ENCODE measurements around the gene MMS19.

DNA sequence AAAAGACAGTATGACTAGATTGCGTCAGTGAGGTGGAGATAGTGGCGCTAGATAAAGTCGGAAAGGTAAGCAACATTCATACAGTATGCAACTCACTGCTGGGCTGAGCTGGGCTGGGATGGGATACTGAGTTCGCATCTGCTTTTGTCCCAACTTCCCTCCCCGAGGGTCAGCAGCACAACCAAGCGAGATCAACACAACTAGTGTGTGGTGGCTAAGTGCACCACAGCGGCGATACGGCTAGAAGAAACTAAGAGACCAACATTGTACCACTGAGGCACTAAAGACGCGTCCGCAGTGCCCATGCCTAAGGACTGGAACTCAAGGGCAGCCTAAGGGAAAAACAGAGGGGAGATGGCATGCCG lies 52.9 kb downstream of the MMS19 start:
- TF ChIP-seq CTCF (IDR thresholded peaks at IDR 0.05 in 4 of 5, conservative IDR thresholded peaks at IDR 0.05 in 1 of 5) (no peak), POLR2A (IDR thresholded peaks at IDR 0.05) (no peak)
